Measurements from ENCODE around the gene NYAP1.
"Not testable (repeated sequence)": the region's sequence is repeated elsewhere in the genome, so short reads cannot be mapped to it uniquely, and the experiment has no call there.

DNA sequence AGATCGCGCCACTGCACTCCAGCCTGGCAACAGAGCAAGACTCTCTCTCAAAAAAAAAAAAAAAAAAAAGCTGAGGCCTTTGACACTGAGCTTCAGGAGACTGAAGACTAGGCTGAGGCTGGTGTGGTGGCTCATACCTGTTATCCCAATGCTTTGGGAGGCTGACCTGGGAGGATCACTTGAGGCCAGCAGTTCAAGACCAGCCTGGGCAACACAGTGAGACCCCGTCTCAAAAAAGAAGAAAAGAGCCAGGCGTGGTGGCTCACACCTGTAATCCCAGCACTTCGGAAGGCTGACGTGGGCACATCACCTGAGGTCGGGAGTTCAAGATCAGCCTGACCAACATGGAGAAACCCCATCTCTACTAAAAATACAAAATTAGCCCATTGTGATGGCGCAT, 36.4 kb upstream of the NYAP1 start:
- TF ChIP-seq, protein P1, sequence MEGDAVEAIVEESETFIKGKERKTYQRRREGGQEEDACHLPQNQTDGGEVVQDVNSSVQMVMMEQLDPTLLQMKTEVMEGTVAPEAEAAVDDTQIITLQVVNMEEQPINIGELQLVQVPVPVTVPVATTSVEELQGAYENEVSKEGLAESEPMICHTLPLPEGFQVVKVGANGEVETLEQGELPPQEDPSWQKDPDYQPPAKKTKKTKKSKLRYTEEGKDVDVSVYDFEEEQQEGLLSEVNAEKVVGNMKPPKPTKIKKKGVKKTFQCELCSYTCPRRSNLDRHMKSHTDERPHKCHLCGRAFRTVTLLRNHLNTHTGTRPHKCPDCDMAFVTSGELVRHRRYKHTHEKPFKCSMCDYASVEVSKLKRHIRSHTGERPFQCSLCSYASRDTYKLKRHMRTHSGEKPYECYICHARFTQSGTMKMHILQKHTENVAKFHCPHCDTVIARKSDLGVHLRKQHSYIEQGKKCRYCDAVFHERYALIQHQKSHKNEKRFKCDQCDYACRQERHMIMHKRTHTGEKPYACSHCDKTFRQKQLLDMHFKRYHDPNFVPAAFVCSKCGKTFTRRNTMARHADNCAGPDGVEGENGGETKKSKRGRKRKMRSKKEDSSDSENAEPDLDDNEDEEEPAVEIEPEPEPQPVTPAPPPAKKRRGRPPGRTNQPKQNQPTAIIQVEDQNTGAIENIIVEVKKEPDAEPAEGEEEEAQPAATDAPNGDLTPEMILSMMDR (conservative IDR thresholded peaks at IDR 0.05; ENCODE audit: low read length): not testable (repeated sequence)
- not testable (repeated sequence) for TF ChIP-seq EZH2phosphoT487 (IDR thresholded peaks at IDR 0.05; ENCODE audit: borderline replicate concordance, low read depth, low read length)
